Mucosa of rectum (tissue), 2 donors: ENCODE data around the gene DCLK2.
A peak's percentile ranks its signal among the peaks of the same experiment; 100 is the strongest.

Source experiments
- H3K27ac ChIP-seq, 2 donors: one replicate each; pipeline ENCODE4 v1.7.0; 2013; ENCODE audit warnings: inconsistent platforms in 2 of 2, low read depth in 2 of 2, low read length in 2 of 2
- H3K27me3 ChIP-seq, 2 donors: one replicate each; pipeline ENCODE4 v1.7.0; 2013; ENCODE audit warnings: low read length in 2 of 2; ENCODE audit not compliant: control insufficient read depth in 2 of 2, insufficient read depth in 2 of 2
- H3K36me3 ChIP-seq, 2 donors: one replicate each; pipeline ENCODE4 v1.7.0; 2013; ENCODE audit warnings: low read length in 2 of 2; ENCODE audit not compliant: control insufficient read depth in 2 of 2, insufficient read depth in 2 of 2
- H3K4me1 ChIP-seq, 2 donors: one replicate each; pipeline ENCODE4 v1.7.0; 2013; ENCODE audit warnings: low read length in 2 of 2, mild to moderate bottlenecking in 1 of 2; ENCODE audit not compliant: control insufficient read depth in 2 of 2, insufficient read depth in 2 of 2
- H3K4me3 ChIP-seq, 2 donors: one replicate each; pipeline ENCODE4 v1.7.0; 2013; ENCODE audit warnings: low read length in 2 of 2
- H3K9ac ChIP-seq, 2 donors: one replicate each; pipeline ENCODE4 v1.7.0; 2013; ENCODE audit warnings: low read length in 2 of 2, low read depth in 1 of 2, mild to moderate bottlenecking in 1 of 2
- H3K9me3 ChIP-seq, 2 donors: one replicate each; pipeline ENCODE4 v1.7.0; 2013; ENCODE audit warnings: low read length in 2 of 2; ENCODE audit not compliant: control insufficient read depth in 2 of 2
- donor health status: healthy.
- donor health status: Normal muscosa, but diverticular disease.

The DCLK2 gene

DNA sequence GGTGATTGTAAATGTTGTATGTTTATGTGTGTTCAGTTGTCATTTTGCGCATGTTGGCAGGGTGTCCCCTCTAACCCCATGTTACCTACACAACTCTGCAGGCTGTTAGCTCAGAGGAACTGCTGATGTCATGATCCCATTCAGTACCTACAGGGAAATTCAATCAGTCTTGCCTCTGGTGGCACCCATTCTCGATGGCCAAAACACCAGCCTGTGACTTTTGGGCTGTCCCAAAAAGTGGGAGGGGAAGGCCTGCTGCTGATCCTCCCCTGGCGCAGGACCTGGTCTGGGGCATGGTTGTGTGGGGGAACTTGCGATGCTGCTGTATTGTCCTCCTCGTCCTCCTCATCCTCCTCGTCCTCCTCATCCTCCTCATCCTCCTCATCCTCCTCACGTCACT is 174.5 kb downstream of the DCLK2 start:
- Histone ChIP-seq H3K27me3 (no peaks in the 10 kb centered on the region), H3K27ac (no peak overlapping the region), H3K9ac (no peak overlapping the region), H3K4me1 (peaks cover 16 to 21% of the 10 kb centered on the region in 2 donors), H3K9me3 (no peaks in the 10 kb centered on the region), H3K4me3 (no peak overlapping the region), H3K36me3 (no peaks in the 10 kb centered on the region)

DNA sequence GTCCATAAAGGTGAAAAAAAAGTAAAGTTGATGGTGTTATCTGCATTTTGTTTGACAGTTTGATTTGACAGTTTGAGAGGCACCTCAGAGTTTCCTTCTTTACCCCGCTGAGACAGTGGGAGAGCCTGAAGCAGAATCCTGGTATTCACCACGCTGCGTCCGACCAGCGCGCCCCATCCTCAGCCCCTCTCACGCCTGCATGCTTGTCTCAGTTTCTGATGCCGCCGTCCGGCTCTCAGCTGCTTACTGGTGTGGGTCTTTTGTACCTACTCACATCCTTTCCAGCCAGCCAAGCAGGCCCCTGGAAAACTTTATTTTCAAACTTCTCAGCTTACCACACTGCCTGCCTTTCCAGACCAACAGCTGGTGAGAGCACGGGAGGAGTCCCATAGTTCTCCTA is 175.2 kb downstream of the DCLK2 start:
- Histone ChIP-seq H3K9ac (no peak overlapping the region), H3K4me1 (peaks cover 19 to 25% of the 10 kb centered on the region in 2 donors), H3K27me3 (no peaks in the 10 kb centered on the region), H3K4me3 (no peak overlapping the region), H3K9me3 (no peaks in the 10 kb centered on the region), H3K27ac (no peak overlapping the region), H3K36me3 (no peaks in the 10 kb centered on the region)

DNA sequence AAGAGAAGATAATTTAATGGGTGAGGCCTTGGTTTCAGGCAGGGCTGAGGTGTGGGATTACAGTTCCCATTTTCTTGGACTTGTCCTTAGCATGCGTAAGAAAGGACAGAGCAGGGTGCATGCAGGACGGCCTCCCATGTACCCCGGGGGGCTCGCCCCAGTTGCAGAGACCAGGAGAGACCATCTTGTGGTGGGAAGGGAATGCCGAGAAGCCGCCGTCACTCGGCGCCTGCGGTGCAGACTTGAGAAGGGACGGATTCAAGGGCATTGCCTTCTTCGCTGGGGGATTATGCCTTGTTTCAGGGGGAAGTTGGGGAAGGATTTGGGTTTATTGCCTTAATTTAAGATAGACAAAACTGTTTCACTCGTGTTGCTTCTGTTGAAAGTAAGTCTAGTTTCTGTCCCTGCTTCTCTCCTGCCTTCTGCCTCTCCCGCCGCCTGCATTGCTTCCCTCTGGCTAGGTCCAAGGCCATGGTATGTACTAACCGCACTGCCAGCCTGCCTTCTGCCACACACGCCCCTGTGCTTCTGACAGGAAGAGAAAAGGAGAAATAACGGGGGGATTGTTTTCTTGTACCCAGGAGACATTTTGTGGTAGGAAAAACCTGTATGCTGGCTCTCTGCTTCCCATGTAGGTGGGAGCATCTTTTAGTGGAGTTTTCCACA is 175.9 kb downstream of the DCLK2 start:
- H3K9me3 ChIP-seq, result no peaks in the 10 kb centered on the region
- H3K36me3 ChIP-seq, result no peaks in the 10 kb centered on the region
- no peak overlapping the region for H3K4me3 ChIP-seq
- no peak overlapping the region for H3K9ac ChIP-seq
- H3K27me3 ChIP-seq, result no peaks in the 10 kb centered on the region
- no peak overlapping the region for H3K27ac ChIP-seq
- peaks cover 19 to 25% of the 10 kb centered on the region in 2 donors for H3K4me1 ChIP-seq

DNA sequence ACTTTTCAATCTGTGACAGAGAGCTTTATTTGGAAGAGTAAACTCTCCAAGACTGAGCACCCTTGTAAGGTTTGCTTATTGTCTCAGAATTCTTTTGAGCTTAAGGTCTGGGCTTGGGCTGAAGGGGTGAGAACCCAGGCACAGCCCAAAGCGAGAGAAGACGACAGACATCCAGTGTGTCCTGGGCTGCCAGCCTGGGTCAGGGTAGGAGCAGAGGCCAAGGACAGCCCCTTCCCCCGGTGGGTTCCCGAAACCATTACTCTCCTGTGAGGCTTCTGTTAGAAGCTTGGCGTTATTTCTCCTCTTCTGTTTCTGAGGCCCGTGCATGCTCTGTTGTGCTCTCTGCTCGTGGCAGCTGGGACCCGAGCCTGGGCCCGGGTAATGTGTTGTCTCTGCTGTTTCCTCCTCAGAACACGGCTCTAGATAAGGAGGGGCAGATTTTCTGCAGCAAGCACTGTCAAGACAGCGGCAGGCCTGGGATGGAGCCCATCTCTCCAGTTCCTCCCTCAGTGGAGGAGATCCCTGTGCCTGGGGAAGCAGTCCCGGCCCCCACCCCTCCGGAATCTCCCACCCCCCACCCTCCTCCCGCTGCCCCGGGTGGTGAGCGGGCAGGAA is 177.5 kb downstream of the DCLK2 start:
- Histone ChIP-seq H3K9ac (no peak overlapping the region), H3K27me3 (no peaks in the 10 kb centered on the region), H3K36me3 (no peaks in the 10 kb centered on the region), H3K4me3 (no peak overlapping the region), H3K9me3 (no peaks in the 10 kb centered on the region), H3K4me1 (peaks cover 19 to 25% of the 10 kb centered on the region in 2 donors), H3K27ac (peak overlapping the region; percentile 63 to 80)

DNA sequence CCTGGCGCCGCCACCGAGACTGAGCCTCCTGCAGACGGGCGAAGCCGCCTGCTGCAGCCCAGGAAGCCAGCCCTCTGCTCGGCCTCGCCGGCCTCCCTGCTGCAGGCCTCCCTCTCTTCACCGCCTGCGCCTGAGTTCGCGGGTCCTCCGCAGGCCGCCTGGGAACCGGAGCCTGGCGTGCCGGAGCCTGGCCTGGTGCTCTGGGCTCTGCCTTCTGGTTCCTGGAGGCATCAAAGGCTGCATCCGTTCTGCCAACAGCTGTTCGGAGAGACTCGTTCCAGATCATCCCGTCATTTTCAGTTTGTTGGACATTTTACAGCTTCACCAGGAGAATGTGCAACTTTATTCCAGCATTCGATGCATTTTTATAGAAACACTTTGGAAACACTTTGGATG is 178.0 kb downstream of the DCLK2 start:
- Histone ChIP-seq H3K4me3 (no peak overlapping the region), H3K9ac (no peak overlapping the region), H3K27ac (peak overlapping the region; percentile 63 to 80)

DNA sequence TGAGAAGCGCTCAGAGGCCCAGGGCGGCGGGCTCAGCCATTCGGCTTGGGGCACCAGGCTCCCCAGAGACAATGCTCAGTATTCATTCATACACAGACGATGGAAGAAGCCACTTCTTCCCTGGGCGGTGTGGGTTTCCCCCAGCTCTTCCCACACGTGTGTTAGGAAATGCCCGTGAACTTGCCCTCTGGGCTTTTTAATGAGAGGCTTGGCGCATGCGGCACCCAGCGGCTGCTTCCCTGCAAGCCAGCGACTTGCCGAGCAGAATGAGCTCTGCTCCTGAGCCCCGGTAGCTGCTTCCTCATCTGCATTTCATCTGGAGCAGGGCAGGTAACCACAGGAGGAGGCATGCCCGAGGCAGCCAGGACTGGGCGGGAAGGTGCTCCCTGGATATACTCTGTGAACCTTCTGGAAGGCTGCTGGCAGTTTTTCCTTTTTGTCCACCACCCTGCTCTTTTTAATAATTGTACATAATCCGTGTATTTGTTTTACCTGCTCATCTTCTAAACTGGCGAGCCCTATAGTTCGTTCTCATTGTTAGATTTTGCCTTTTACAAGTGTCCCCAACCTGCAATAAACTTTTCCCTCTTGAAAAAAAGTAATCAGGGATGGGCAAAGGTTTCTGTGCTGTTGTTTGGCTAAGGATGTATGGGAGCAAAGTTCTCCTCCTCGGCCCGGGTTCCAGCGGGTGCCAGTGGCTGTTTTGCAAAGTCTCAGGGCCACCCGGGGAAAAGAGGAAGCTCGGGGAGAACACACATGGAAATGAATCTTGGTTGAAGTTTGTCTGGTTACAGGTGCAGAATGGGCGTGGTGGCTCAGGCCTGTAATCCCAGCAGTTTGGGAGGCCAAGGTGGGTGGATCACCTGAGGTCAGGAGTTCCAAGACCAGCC is 178.8 kb downstream of the DCLK2 start:
- Histone ChIP-seq H3K4me1 (peaks cover 19 to 25% of the 10 kb centered on the region in 2 donors), H3K9me3 (no peaks in the 10 kb centered on the region), H3K4me3 (peak overlapping the region in 1 of 2 donors; percentile 14), H3K27me3 (no peaks in the 10 kb centered on the region), H3K27ac (peak overlapping the region; percentile 63 to 80), H3K36me3 (no peaks in the 10 kb centered on the region), H3K9ac (peak overlapping the region in 1 of 2 donors; percentile 2)

More for the DNA sequence above, 178.0 kb downstream of the DCLK2 start:
- Histone ChIP-seq H3K4me1 (peaks cover 19 to 25% of the 10 kb centered on the region in 2 donors), H3K36me3 (no peaks in the 10 kb centered on the region), H3K9me3 (no peaks in the 10 kb centered on the region), H3K27me3 (no peaks in the 10 kb centered on the region)

DNA sequence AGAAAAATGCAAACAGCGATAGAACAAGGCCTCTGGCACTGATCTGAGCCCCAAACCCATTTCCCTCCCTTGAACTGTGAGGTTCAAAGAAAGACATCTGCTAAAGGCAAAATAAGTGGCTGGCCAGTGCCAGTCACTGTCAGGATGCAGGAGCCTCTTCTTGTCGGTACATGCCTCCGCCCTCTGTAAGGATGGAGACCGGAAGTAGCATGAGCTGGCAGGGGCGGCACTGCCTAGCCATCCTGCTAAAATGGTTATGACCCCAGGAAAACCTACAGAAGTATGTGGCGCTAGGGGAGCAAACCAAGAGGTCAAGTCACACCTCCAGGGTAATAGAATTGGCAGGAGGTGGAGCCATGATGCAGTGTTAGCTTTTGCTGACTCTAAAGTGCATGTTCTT is 180.3 kb downstream of the DCLK2 start:
- H3K9me3 ChIP-seq, result no peaks in the 10 kb centered on the region
- peaks cover 0 to 4% of the 10 kb centered on the region in 2 donors for H3K36me3 ChIP-seq
- H3K9ac ChIP-seq, result no peak overlapping the region
- H3K4me1 ChIP-seq, result peaks cover 19 to 25% of the 10 kb centered on the region in 2 donors
- H3K27me3 ChIP-seq, result no peaks in the 10 kb centered on the region
- no peak overlapping the region for H3K4me3 ChIP-seq
- no peak overlapping the region for H3K27ac ChIP-seq

DNA sequence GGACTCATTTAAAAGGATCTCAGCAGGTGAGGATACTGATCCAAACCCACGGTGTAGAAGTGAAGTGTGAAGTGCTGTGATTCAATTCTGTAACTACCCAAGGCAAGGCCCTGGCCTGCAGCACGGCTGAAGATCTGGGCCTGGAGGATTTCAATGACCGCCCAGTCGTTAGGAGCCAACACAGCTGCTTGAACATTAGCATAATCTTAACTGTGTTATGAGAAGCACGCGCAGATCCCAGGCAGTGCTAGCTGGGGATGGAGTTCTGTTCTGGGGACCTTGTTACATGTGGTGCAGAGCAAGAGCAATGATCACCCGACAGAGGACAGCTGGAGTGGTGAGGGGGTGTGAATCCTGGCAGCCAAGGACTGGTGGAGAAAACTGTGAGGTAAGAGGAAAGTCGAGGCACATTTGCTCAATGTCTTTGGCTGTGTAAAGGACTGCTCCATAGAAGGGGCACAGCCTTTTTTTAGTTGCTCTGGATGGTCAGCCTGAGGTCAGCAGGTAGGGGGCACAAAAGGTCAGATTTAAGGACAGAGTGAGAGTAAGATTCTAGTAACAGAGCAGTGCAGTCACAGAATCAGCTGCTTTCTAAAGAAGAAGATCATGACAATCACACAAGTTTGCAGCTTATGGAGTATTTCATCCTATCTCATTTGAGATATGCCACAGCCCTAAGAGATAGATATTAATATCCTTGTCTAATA is 181.8 kb downstream of the DCLK2 start:
- H3K4me1 ChIP-seq, result peaks cover 19 to 25% of the 10 kb centered on the region in 2 donors
- no peak overlapping the region for H3K27ac ChIP-seq
- no peak overlapping the region for H3K9ac ChIP-seq
- peaks cover 0 to 4% of the 10 kb centered on the region in 2 donors for H3K36me3 ChIP-seq
- H3K9me3 ChIP-seq, result no peaks in the 10 kb centered on the region
- H3K27me3 ChIP-seq, result no peaks in the 10 kb centered on the region
- H3K4me3 ChIP-seq, result no peak overlapping the region

DNA sequence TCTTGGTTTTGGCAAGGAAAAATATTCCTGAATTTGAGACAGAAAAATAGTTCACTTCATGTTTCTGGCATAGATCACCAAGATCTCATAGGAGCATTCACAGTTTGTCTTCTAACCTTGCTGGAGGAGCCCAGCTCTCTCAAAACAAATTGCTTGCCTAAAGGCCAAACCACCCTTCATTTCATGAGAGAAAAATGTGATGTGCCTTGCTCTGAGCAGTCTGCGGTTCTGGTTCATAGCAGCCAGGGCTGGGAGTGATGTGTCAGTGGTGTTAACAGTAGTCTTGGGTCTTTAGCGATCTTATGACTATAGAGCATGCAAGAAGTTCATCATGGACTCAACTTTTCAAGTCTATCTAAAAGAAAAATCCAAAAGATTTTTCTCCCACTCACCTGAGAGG is 183.3 kb downstream of the DCLK2 start:
- H3K9ac ChIP-seq, result no peak overlapping the region
- no peak overlapping the region for H3K4me3 ChIP-seq
- no peak overlapping the region for H3K27ac ChIP-seq
- no peaks in the 10 kb centered on the region for H3K27me3 ChIP-seq
- peaks cover 8 to 10% of the 10 kb centered on the region in 2 donors for H3K4me1 ChIP-seq
- peaks cover 8 to 11% of the 10 kb centered on the region in 2 donors for H3K36me3 ChIP-seq
- no peaks in the 10 kb centered on the region for H3K9me3 ChIP-seq
